ENCODE measurements around the gene ADNP. TPM values are rescaled to one million over a fixed set of nuclear protein-coding genes. Genes with fewer than 3 reads are reported as not detected.

Gene ADNP
- total RNA-seq, 2 experiments from 2014 or later: 41.9 to 47.1 TPM

DNA sequence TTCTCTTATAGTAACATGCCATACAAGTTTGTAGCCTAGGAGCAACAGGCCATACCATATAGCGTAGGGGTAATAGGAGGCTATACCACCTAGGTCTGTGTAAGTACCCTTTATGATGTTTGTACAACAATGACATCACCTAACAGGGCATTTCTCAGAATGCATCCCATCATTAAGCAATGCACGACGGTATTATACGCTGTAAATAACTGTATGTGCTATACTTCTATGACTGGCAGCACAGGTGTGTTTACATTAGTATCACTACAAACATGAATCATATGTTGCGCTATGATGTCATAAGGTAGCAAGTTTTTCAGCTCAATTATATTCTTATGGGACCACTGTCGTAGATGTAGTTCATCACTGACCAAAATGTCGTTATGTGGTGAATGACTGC is 31.0 kb downstream of the ADNP start:
- peaks cover 55% of the 10 kb centered on the region for H3K36me3 ChIP-seq (ENCODE audit: insufficient read depth, low read length)
- no peak for DNase-seq
- ChIA-PET CTCF (interaction anchor here (0.6 to 2.2 kb wide), 4 partner anchors 20 to 151 kb away, joined by 3 to 10 read pairs (median 6); partner anchors contain the start of gene BCAS4), POLR2A (interaction anchor here (1.5 kb wide), 1 partner anchor 29 kb away, joined by 3 read pairs; no protein-coding TSS in a partner anchor)
- no peak for ATAC-seq (ENCODE audit: poor library complexity)
- Mint-ChIP-seq H3K4me3 (no peak overlapping the region), H3K4me1 (ENCODE audit: low read depth) (peaks cover 46% of the 10 kb centered on the region), H3K27ac (no peak overlapping the region), H3K27me3 (no peaks in the 10 kb centered on the region), H3K9me3 (no peaks in the 10 kb centered on the region), H3K36me3 (ENCODE audit: low read depth) (peaks cover 83% of the 10 kb centered on the region)
- no peak overlapping the region for H3K27ac ChIP-seq (ENCODE audit: low read depth in 1 of 2, low read length in 2 of 2)
- no peak for TF ChIP-seq CTCF (IDR thresholded peaks at IDR 0.05)
- intact Hi-C loops (cut with DNase I, micrococcal nuclease): no loop called here
- no peaks in the 10 kb centered on the region for H3K9me3 ChIP-seq (ENCODE audit: control insufficient read depth in 1 of 2, insufficient read depth in 1 of 2, low read length in 2 of 2)
- peaks cover 4% of the 10 kb centered on the region for H3K4me1 ChIP-seq (ENCODE audit: insufficient read depth, low read length)
- no peak overlapping the region for H3K4me3 ChIP-seq (ENCODE audit: low read length)
- H3K27me3 ChIP-seq (ENCODE audit: control insufficient read depth in 1 of 2, insufficient read depth in 2 of 2, low read length in 2 of 2): no peaks in the 10 kb centered on the region

GRCh38 chr20:50898475-50898874 is 32.8 kb downstream of the ADNP start:
- no peak overlapping the region for H3K4me3 ChIP-seq (ENCODE audit: low read length)
- no peak for TF ChIP-seq CTCF (IDR thresholded peaks at IDR 0.05)
- no peak overlapping the region for H3K27ac ChIP-seq (ENCODE audit: low read depth in 1 of 2, low read length in 2 of 2)
- DNase-seq (no peak), ATAC-seq (ENCODE audit: poor library complexity) (no peak)
- H3K4me1 ChIP-seq (ENCODE audit: insufficient read depth, low read length): no peaks in the 10 kb centered on the region
- CTCF ChIA-PET: interaction anchor here (1.5 kb wide), 1 partner anchor 31 kb away, joined by 6 read pairs; no protein-coding TSS in a partner anchor
- no peak overlapping the region for H3K27ac Mint-ChIP-seq
- H3K9me3 Mint-ChIP-seq: no peaks in the 10 kb centered on the region
- no peak overlapping the region for H3K4me3 Mint-ChIP-seq
- peaks cover 29% of the 10 kb centered on the region for H3K4me1 Mint-ChIP-seq (ENCODE audit: low read depth)
- peaks cover 85% of the 10 kb centered on the region for H3K36me3 Mint-ChIP-seq (ENCODE audit: low read depth)
- H3K9me3 ChIP-seq (ENCODE audit: control insufficient read depth in 1 of 2, insufficient read depth in 1 of 2, low read length in 2 of 2): no peaks in the 10 kb centered on the region
- H3K27me3 ChIP-seq (ENCODE audit: control insufficient read depth in 1 of 2, insufficient read depth in 2 of 2, low read length in 2 of 2): no peaks in the 10 kb centered on the region
- H3K27me3 Mint-ChIP-seq: no peaks in the 10 kb centered on the region
- POLR2A ChIA-PET: no interaction called here
- intact Hi-C loops (cut with DNase I, micrococcal nuclease): loop anchor here in 1 of 2 experiments (10.0 kb wide), 1 partner anchor 64 kb away; no protein-coding TSS in a partner anchor
- H3K36me3 ChIP-seq (ENCODE audit: insufficient read depth, low read length): peaks cover 63% of the 10 kb centered on the region

DNA sequence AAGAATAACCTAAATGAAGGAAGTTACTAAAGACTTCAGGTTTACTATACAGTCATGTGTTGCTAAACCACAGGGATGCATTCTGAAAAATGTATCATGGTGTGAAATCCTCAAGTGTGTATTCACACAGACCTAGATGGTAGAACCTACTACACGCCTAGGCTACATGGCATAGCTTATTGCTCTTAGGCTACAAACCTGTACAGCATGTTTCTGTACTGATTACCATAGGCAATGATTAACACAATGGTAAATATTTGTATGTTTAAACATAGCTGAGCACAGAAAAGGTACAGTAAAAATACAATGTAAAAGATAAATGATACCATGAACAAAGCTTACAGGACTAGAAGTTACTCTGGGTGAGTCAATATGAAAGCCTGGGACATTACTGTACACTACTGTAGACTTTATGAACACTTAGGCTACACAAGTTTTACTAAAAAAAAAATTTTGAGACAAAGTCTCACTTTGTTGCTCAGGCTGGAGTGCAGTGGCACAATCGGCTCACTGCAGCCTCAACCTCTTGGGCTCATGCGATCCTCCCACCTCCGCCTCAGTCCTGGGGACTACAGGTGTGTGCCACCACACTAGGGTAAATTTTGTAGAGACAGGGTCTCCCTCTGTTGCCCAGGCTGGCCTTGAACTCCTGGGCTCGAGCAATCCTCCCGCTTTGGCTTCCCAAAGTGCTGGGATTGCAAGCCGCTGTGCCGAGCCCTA is 36.0 kb downstream of the ADNP start:
- intact Hi-C loops (cut with DNase I, micrococcal nuclease): loop anchor here in 1 of 2 experiments (10.0 kb wide), 1 partner anchor 60 kb away; no protein-coding TSS in a partner anchor
- H3K27me3 Mint-ChIP-seq: no peaks in the 10 kb centered on the region
- H3K36me3 Mint-ChIP-seq (ENCODE audit: low read depth): peaks cover 85% of the 10 kb centered on the region
- H3K27ac Mint-ChIP-seq: no peak overlapping the region
- no peaks in the 10 kb centered on the region for H3K4me1 Mint-ChIP-seq (ENCODE audit: low read depth)
- POLR2A ChIA-PET: interaction anchor here (0.6 to 1.2 kb wide), 3 partner anchors 16 to 34 kb away, joined by 3 to 4 read pairs (median 4); no protein-coding TSS in a partner anchor
- Histone ChIP-seq H3K9me3 (ENCODE audit: control insufficient read depth in 1 of 2, insufficient read depth in 1 of 2, low read length in 2 of 2) (no peaks in the 10 kb centered on the region), H3K36me3 (ENCODE audit: insufficient read depth, low read length) (peaks cover 57% of the 10 kb centered on the region), H3K27ac (ENCODE audit: low read depth in 1 of 2, low read length in 2 of 2) (no peak overlapping the region), H3K4me1 (ENCODE audit: insufficient read depth, low read length) (no peaks in the 10 kb centered on the region), H3K4me3 (ENCODE audit: low read length) (no peak overlapping the region), H3K27me3 (ENCODE audit: control insufficient read depth in 1 of 2, insufficient read depth in 2 of 2, low read length in 2 of 2) (no peaks in the 10 kb centered on the region)
- no peak for TF ChIP-seq CTCF (IDR thresholded peaks at IDR 0.05)
- no peak for DNase-seq
- no peaks in the 10 kb centered on the region for H3K9me3 Mint-ChIP-seq
- H3K4me3 Mint-ChIP-seq: no peak overlapping the region
- no peak for ATAC-seq (ENCODE audit: poor library complexity)
- CTCF ChIA-PET: interaction anchor here (1.5 to 1.8 kb wide), 2 partner anchors 34 to 105 kb away, joined by 4 to 5 read pairs; no protein-coding TSS in a partner anchor
